ENCODE results near the gene PNMA6F. TPM values are rescaled to one million over a fixed set of nuclear protein-coding genes. Genes with fewer than 3 reads are reported as not detected.
"Not testable (repeated sequence)": the region's sequence is repeated elsewhere in the genome, so short reads cannot be mapped to it uniquely, and the experiment has no call there.

The PNMA6F gene
- polyA plus RNA-seq, 4 donors: 0.06 to 0.32 (median 0.10) TPM

DNA sequence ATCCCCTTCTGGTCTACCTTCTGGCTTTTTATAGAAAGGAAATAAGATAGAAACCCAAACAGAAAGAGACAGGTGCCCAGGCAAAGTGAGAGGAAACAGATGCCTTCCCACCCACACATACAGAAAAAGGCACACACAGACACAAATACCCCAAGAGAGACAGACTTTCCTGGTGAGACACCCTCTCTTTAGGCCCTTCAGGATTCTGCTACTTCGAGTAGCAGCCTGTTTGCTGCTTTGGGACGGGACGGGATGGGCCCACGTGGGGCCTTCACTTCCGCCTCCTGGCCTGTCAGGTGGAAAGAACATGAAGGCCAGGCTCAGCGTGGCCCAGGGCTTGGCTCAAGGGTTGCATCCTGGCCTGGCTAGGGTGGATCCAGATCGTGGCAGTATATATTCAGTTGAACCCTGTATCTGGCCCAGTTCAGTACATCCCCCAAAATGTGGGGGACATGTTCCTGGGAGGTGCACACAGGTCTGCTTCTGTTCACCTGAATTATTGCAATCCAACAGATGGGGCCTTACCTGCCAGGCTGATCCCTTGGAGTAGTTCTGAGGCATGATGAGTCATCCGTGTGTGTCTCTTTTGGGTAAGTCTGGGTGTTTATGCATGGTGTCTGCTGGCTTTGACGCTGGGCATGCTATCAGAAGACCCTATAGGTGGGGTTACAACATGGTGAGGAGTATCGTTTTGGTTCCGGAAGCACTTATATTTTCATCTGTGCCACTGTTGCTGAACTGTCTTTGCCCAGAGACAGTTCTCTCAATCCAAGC lies 14.7 kb upstream of the PNMA6F start:
- DNase-seq (ENCODE audit: low read depth in 4 of 4, low spot score in 2 of 4): no peak

GRCh38 chrX:153334654-153335295 lies 13.2 kb upstream of the PNMA6F start:
- no peak for DNase-seq (ENCODE audit: low read depth in 4 of 4, low spot score in 2 of 4)

DNA sequence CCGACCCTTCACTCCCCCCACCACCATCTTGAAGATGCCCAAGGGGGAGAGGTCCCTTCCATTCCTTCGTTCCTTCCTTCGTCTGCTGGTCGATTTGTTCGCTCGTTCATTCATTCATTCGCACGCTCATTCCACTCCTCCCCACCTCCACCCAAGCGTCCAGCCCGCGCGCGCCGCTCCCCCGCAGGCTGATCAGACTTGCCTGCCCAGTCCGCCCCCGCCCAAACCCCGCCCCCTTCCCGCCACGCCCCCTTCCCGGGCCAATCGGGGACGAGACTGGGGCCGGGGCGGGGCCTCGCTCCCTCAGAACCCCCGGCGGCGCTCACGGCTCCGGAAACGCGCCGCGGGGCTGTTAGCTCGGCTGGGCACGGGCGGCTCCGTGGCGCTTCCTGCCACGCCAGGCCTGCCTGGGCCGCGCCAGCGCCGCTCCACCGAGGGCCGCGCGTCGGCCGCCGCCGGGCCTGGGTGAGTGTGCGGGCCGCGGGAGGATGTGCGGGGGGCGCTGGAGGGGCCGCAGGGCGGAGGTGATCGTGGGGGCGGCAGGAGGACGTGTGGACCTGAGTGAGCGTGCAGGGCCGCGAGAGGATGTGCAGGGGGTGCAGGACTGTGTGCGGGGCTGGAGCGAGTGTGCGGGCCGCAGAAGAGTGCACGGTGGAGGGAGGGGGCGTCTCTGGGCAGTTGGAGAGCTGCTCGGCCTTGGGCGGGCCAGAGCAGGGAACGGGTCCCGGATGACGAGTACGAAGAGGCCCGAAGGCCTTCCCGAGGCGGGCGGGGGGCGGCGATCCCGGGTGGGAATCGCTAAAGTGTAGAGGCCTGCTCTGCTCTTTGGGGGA lies 12.5 kb upstream of the PNMA6F start, which contains the start of gene ZNF275:
Gene ZNF275 (plus strand): TSS at position 333 of the 833 bp plus-strand sequence. CDS start 2,527 bp downstream, outside the sequence.
- peak in 2 of 4 donors; percentile 50 to 65 for DNase-seq (ENCODE audit: low read depth in 4 of 4, low spot score in 2 of 4)

- DNase-seq (ENCODE audit: low read depth in 4 of 4, low spot score in 2 of 4): no peak
These were observed 11.7 kb upstream of the PNMA6F start for GRCh38 chrX:153333266-153333665.

DNA sequence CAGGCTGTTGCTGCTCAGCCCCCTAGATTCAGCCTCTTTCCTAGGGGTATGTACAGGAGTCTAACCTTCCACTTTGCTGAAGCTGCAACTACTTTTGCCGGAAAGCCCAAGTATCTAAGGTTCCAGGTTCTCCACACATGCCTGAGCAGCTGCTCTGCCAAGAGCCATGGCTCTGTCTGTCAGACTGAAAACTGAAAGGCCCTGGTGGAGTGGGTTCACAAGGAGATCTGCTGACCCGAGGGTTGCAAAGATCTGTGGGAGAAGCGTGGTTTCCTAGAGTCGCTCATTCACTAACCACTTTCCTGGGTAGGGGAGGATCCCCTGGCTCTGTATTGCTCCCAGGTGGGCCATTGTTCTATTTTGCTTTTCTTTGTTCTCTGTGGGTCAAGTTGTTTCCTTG lies 6.0 kb upstream of the PNMA6F start:
- DNase-seq (ENCODE audit: low read depth in 4 of 4, low spot score in 2 of 4): no peak

- no peak for DNase-seq (ENCODE audit: low read depth in 4 of 4, low spot score in 2 of 4)
These were observed 897 bp downstream of the PNMA6F start for GRCh38 chrX:153320555-153321184.

DNA sequence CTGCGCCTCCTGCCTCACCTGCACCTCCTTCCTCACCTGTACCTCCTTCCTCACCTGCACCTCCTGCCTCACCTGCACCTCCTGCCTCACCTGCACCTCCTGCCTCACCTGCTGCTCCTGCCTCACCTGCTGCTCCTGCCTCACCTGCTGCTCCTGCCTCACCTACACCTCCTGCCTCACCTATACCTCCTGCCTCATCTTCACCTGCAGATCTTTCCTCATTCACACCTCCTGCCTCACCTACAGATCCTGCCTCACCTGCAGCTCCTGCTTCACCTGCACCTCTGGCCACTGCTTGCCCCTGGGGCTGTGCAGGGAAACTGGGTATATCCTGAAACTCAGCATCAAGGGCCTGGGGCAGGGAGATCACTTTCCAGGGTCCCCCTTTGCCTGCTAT lies 1.5 kb downstream of the PNMA6F start:
- DNase-seq (ENCODE audit: low read depth in 4 of 4, low spot score in 2 of 4): not testable (repeated sequence)

- DNase-seq (ENCODE audit: low read depth in 4 of 4, low spot score in 2 of 4): no peak
These were observed 2.1 kb downstream of the PNMA6F start for GRCh38 chrX:153319295-153320046.

GRCh38 chrX:153318811-153319210 lies 2.8 kb downstream of the PNMA6F start:
- DNase-seq (ENCODE audit: low read depth in 4 of 4, low spot score in 2 of 4): no peak

DNA sequence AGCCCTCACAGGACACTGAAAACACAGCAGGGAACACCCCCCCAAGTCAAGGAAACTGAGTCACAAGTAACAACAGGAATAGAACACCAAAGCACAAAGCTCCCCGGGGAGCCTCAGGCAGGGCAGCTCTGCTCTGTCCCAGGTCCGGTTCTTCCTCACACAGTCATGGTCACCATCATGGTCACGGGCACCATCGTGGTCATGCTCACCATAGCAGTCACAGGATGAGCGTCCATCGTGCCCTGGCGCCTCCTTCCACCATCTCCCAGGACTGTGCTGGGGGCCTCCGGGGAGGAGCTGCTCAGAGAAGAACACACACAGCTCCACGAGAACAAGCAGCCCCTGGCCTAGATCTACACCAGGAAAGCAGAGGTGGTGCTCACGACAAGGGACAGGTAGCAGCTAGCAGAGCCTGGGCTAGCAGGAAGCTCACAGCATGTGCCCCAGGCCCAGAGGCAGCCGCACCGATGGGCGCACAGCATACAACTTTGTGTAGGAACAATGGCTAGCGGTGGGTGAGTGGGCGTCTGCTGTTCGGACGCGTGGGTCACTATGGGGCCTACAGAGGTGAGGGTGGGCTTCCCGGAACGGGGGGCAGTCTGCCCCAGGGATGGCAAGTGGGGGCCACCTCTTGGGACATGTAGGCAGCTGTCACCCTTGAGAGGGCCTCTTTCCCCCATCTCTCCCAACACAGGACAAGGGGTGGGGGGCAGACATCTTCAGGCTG lies 3.4 kb downstream of the PNMA6F start:
- no peak for DNase-seq (ENCODE audit: low read depth in 4 of 4, low spot score in 2 of 4)

GRCh38 chrX:153317306-153317705 lies 4.3 kb downstream of the PNMA6F start:
- no peak for DNase-seq (ENCODE audit: low read depth in 4 of 4, low spot score in 2 of 4)

- no peak for DNase-seq (ENCODE audit: low read depth in 4 of 4, low spot score in 2 of 4)
These were observed 8.7 kb downstream of the PNMA6F start for GRCh38 chrX:153312842-153313241.

GRCh38 chrX:153312041-153312440 lies 9.5 kb downstream of the PNMA6F start:
- no peak for DNase-seq (ENCODE audit: low read depth in 4 of 4, low spot score in 2 of 4)

DNA sequence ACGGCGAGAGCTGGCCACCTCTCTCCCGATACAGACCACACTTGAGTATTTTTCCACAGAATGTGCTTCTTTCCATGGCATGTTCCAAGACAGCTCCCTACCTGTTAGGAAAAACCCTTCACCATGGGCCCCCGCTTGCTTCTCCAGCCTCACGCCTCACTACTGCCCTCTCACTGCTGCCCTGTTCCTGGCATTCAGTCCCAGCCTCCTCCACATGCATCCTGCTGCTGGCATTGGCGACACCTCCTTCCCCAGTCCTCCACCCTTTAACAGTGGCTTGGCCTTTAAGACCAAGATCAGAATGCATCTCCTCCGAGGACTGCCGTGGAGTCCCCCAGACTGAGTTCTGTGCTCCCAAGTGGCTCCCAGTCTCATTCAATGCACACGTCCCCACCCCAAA lies 10.7 kb downstream of the PNMA6F start:
- DNase-seq (ENCODE audit: low read depth in 4 of 4, low spot score in 2 of 4): no peak

DNA sequence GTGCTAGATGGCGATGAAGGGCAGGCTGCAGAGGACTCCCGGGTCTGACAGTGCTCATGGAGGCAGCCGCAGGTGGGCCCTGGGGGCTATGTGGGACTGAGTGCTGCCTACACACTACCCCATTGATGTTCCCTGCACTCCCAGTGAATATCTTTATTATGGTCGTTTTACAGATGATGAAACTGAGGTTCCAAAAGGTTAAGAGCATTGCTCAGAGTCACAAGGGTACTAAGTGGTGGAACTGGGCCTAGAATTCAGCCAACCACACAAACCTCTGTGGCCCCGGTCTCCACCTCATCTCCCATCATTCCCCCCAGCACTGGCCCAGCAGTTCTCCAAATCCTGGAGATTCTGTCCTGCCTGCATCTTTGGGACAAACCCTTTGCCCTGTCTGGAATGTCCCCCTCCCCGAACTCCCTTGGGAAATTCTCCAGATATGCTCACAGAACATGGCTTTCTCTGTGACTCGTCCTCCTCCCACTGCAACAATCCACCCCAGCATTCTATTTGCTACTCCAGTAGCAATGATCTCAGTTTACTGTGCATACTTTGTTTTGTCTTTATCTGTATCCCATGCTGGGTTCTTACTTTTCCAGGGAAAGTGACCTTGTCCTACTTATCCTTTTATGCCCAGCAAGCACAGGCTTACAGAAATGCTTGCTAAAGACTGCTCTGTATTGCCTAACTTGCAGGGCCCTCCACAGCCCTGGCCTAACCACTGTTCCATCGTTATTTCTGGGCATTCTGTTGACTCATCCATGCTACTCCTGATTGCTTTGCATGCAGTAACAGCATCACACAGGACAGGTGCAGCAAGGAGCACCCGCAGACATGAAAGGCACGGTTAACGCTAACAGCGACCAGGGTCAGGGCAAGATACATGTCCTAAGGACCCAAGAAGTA lies 14.0 kb downstream of the PNMA6F start:
- no peak for DNase-seq (ENCODE audit: low read depth in 4 of 4, low spot score in 2 of 4)

GRCh38 chrX:153306527-153307115 lies 14.9 kb downstream of the PNMA6F start:
- no peak for DNase-seq (ENCODE audit: low read depth in 4 of 4, low spot score in 2 of 4)

DNA sequence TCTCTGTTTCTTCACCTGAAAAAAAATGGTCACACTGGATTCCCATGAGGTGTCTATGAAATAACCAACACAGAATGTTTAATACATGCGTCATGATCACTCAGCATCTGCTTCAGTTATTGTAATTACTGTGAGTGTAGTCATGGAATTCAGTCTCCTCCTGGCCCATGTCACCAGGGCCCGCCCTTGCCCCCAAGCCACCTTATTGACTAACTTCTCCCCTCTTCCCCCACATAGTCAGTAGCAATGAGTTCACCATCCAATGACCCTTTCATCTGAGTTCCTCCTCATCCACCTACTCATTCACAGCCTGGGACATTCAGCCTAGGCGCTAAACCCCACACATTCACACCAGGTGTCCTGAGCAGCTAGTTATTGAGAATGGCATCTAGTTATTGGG lies 15.6 kb downstream of the PNMA6F start:
- DNase-seq (ENCODE audit: low read depth in 4 of 4, low spot score in 2 of 4): no peak
